ENCODE measurements around the gene GORASP1.
"Not testable (repeated sequence)": the region's sequence is repeated elsewhere in the genome, so short reads cannot be mapped to it uniquely, and the experiment has no call there.

The GORASP1 gene

DNA sequence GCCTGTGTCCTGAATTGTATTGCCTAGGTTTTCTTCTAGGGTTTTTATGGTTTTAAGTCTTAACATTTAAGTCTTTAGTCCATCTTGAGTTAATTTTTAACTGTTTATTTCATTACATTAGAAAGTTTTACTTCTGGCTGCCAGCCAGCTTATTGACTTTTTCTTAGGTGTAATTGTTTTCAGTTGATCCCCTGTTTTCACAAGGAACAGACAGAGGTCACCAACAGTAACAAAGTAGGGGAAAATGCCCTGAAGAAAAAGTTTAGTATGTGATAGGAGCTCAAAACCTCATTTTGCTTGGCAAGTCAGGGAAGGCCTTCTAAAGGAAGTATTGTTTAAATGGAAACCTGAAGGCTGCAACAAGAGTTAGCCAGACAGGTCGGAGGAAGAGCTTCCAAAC lies 45.2 kb downstream of the GORASP1 start:
- DNase-seq = no peak

- not testable (repeated sequence) for DNase-seq
These were observed 46.2 kb downstream of the GORASP1 start for GRCh38 chr3:39061228-39061627.

- no peak for DNase-seq
These were observed 51.3 kb downstream of the GORASP1 start for GRCh38 chr3:39056151-39056550.

- no peak for DNase-seq
These were observed 53.7 kb downstream of the GORASP1 start for GRCh38 chr3:39053696-39054095.

GRCh38 chr3:39052583-39052982 lies 54.8 kb downstream of the GORASP1 start:
- DNase-seq = no peak

GRCh38 chr3:39051649-39052561 lies 55.5 kb downstream of the GORASP1 start, which contains the start of the genes SCN11A and WDR48:
Gene SCN11A, minus strand, starts transcription at chr3:39051944. Its CDS starts 101,582 bp downstream, at chr3:38950362.
Gene WDR48, plus strand, starts transcription at chr3:39052016. Its CDS starts 10 bp downstream, at chr3:39052026.
- peak; percentile 34 for DNase-seq

- DNase-seq = no peak
These were observed 57.4 kb downstream of the GORASP1 start for GRCh38 chr3:39050029-39050428.
